Measurements from ENCODE around the gene STUM.

DNA sequence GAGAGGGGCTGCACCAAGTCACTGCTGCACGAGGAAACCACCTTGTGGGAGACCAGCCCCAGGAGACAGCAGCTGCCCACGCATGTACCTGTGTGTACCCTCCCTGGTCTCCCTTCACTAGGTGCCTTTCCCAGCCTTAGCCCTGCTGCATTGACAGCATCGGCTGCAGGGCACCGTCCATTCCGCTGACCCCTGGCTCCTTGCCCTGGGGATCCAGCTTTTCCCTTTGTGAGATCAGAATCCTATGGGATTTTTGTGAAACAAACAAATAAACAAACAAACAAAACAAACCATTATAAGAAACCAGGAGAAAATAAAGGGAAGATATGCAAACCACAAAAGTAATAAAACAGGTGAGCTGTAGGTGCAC, 2.1 kb downstream of the STUM start:
- no peak for TF ChIP-seq PAX5 (IDR thresholded peaks at IDR 0.05; ENCODE audit: insufficient read depth, low read length, severe bottlenecking)
- TF ChIP-seq POLR2AphosphoS5 (IDR thresholded peaks at IDR 0.05; ENCODE audit: low read depth, low read length), result no peak
- no peak for TF ChIP-seq POLR2A (IDR thresholded peaks at IDR 0.05; ENCODE audit: low read depth, low read length)
- TF ChIP-seq TAF1 (IDR thresholded peaks at IDR 0.05; ENCODE audit: low read depth, low read length), result no peak
- no peak for TF ChIP-seq SPI1 (IDR thresholded peaks at IDR 0.05; ENCODE audit: low read depth, low read length)

Measured in GM12891 (cell line).